Measurements from ENCODE around the gene SP140L.

DNA sequence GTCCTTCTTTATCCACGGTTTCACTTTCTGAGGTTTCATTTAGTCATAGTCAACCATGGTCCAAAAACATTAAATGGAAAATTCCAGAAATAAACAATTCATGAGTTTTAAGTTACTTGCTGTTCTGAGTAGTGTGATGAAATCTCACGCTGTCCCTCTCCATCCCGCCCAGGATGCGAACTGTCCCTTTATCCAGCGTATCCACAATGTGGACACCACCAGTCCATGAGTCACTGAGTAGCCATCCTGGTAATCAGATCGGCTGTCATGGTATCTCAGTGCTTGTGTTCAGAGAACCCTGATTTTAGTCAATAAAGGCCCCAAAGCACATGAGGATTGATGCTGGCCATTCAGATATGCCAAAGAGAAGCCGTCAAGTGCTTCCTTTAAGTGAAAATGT, 3.7 kb downstream of the SP140L start:
- TF ChIP-seq, protein P1, sequence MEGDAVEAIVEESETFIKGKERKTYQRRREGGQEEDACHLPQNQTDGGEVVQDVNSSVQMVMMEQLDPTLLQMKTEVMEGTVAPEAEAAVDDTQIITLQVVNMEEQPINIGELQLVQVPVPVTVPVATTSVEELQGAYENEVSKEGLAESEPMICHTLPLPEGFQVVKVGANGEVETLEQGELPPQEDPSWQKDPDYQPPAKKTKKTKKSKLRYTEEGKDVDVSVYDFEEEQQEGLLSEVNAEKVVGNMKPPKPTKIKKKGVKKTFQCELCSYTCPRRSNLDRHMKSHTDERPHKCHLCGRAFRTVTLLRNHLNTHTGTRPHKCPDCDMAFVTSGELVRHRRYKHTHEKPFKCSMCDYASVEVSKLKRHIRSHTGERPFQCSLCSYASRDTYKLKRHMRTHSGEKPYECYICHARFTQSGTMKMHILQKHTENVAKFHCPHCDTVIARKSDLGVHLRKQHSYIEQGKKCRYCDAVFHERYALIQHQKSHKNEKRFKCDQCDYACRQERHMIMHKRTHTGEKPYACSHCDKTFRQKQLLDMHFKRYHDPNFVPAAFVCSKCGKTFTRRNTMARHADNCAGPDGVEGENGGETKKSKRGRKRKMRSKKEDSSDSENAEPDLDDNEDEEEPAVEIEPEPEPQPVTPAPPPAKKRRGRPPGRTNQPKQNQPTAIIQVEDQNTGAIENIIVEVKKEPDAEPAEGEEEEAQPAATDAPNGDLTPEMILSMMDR (IDR thresholded peaks at IDR 0.05), result no peak
- no peak for TF ChIP-seq POLR2A (IDR thresholded peaks at IDR 0.05)

All from thyroid gland (tissue), 4 donors.